Suppressor macrophage treated with lipopolysaccharide for 4 hours (primary cell): ENCODE measurements around the gene ZNF268.

Source experiments
- DNase-seq: peaks from one replicate; pipeline ENCODE4 v3.0.0-alpha.2; 2020

ZNF268 gene

GRCh38 chr12:133181238-133181959, at the start of gene ZNF268:
Gene ZNF268, plus strand, starts transcription at chr12:133181495. Its CDS starts 503 bp downstream, at chr12:133181998.
- DNase-seq: peak; percentile 96

- no peak for DNase-seq
Observed at GRCh38 chr12:133135747-133136146, 45.5 kb upstream of the ZNF268 start.

- DNase-seq: no peak
Observed at GRCh38 chr12:133145981-133146380, 35.3 kb upstream of the ZNF268 start.

- no peak for DNase-seq
Observed at GRCh38 chr12:133156125-133156690, 25.1 kb upstream of the ZNF268 start.

GRCh38 chr12:133165776-133166175, 15.5 kb upstream of the ZNF268 start:
- DNase-seq: no peak

GRCh38 chr12:133172491-133172890, 8.8 kb upstream of the ZNF268 start:
- DNase-seq: no peak

- no peak for DNase-seq
Observed at GRCh38 chr12:133174901-133175300, 6.4 kb upstream of the ZNF268 start.

- no peak for DNase-seq
Observed at GRCh38 chr12:133180669-133181068, 626 bp upstream of the ZNF268 start.

- no peak for DNase-seq
Observed at GRCh38 chr12:133190176-133190575, 8.9 kb downstream of the ZNF268 start.

- DNase-seq: no peak
Observed at GRCh38 chr12:133192847-133193246, 11.6 kb downstream of the ZNF268 start.

- no peak for DNase-seq
Observed at GRCh38 chr12:133201888-133202287, 20.6 kb downstream of the ZNF268 start.

- DNase-seq: no peak
Observed at GRCh38 chr12:133202493-133203343, 21.4 kb downstream of the ZNF268 start.

- no peak for DNase-seq
Observed at GRCh38 chr12:133203344-133204263, 22.3 kb downstream of the ZNF268 start.

- no peak for DNase-seq
Observed at GRCh38 chr12:133204264-133204603, 22.9 kb downstream of the ZNF268 start.

- no peak for DNase-seq
Observed at GRCh38 chr12:133206390-133206789, 25.1 kb downstream of the ZNF268 start.

- DNase-seq: no peak
Observed at GRCh38 chr12:133215724-133216123, 34.4 kb downstream of the ZNF268 start.

- no peak for DNase-seq
Observed at GRCh38 chr12:133217219-133217618, 35.9 kb downstream of the ZNF268 start.

GRCh38 chr12:133220521-133220920, 39.2 kb downstream of the ZNF268 start:
- no peak for DNase-seq

- no peak for DNase-seq
Observed at GRCh38 chr12:133221241-133221640, 39.9 kb downstream of the ZNF268 start.

GRCh38 chr12:133222211-133222610, 40.9 kb downstream of the ZNF268 start:
- DNase-seq: no peak

GRCh38 chr12:133225527-133225926, 44.2 kb downstream of the ZNF268 start:
- no peak for DNase-seq

- no peak for DNase-seq
Observed at GRCh38 chr12:133226690-133227089, 45.4 kb downstream of the ZNF268 start.
